ENCODE measurements around the gene H3-3A. TPM values are rescaled to one million over a fixed set of nuclear protein-coding genes. Genes with fewer than 3 reads are reported as not detected.

H3-3A gene
- total RNA-seq, 1 experiment from 2014 or later = 1,129 TPM

DNA sequence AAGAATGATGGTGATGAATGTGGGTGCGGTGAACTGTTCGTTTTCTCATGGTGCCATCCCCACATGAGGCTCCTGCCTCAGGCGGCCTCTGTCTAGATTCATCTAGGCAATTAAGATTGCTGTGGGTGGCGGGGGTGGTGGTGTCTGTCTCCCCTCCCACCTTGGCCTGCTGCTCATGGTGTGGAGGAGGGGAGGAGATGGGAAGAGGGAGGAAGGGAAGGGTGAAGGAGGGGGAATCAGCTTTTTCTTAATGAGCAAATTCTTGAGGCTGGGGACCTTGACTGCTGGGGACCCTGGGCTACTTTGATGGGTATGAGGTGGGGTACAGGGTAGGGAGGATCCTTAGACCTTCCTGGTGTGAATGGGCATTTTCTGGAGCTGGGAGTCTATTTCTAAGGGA lies 55.8 kb downstream of the H3-3A start:
- H2BK120ac ChIP-seq (ENCODE audit: low read depth, low read length, poor library complexity, severe bottlenecking) = no peak overlapping the region
- H3K4me1 Mint-ChIP-seq = peaks cover 28 to 40% of the 10 kb centered on the region in 2 experiments
- no peak overlapping the region for H2BK20ac ChIP-seq (ENCODE audit: low read depth, low read length, poor library complexity, severe bottlenecking)
- no peak overlapping the region for H3K27ac ChIP-seq (ENCODE audit: insufficient read length, low read depth, low read length)
- no peak overlapping the region for H4K8ac ChIP-seq (replicated peaks; ENCODE audit: insufficient read length, low read depth, low read length)
- no peak overlapping the region for H2BK5ac ChIP-seq (ENCODE audit: insufficient read length, low read length)
- H3K9ac ChIP-seq (ENCODE audit: extremely low read depth, insufficient read length, low read length) = no peak overlapping the region
- no peak overlapping the region for H3K4me2 ChIP-seq (ENCODE audit: insufficient read depth, insufficient read length, low read length)
- H3K18ac ChIP-seq (ENCODE audit: insufficient read length, low read depth, low read length) = no peak overlapping the region
- H4K20me1 ChIP-seq (ENCODE audit: control insufficient read depth, insufficient read depth, insufficient read length) = no peaks in the 10 kb centered on the region
- no peak overlapping the region for H2BK12ac ChIP-seq (ENCODE audit: insufficient read length, low read depth, low read length)
- no peak overlapping the region for H2BK15ac ChIP-seq (ENCODE audit: low read depth, low read length)
- no peak overlapping the region for H3T11ph ChIP-seq (ENCODE audit: low read length)
- WGBS (ENCODE audit: extremely low coverage, insufficient read length, low lambda C conversion rate) = no CpG with 5 or more reads among the region's 4 CpGs
- H4K91ac ChIP-seq (ENCODE audit: insufficient read length, low read depth, low read length) = no peak overlapping the region
- H3K79me1 ChIP-seq (ENCODE audit: insufficient read depth, low read depth, low read length, poor library complexity, severe bottlenecking) = no peaks in the 10 kb centered on the region
- H4K5ac ChIP-seq (ENCODE audit: insufficient read length, low read depth, low read length) = no peak overlapping the region
- no peak overlapping the region; a peak in 1 of 5 replicates for H3K4me3 Mint-ChIP-seq
- no peak overlapping the region for H3K14ac ChIP-seq (ENCODE audit: insufficient read depth, low read length)
- peaks cover 24% of the 10 kb centered on the region for H3K27me3 Mint-ChIP-seq (ENCODE audit: low read depth)
- DNase-seq = no peak
- H3K27ac Mint-ChIP-seq = no peak overlapping the region; a peak in 1 of 7 replicates
- H3K23me2 ChIP-seq (ENCODE audit: insufficient read length, low read depth, low read length, poor library complexity, severe bottlenecking) = peaks cover 8% of the 10 kb centered on the region
- TF ChIP-seq, protein P1, sequence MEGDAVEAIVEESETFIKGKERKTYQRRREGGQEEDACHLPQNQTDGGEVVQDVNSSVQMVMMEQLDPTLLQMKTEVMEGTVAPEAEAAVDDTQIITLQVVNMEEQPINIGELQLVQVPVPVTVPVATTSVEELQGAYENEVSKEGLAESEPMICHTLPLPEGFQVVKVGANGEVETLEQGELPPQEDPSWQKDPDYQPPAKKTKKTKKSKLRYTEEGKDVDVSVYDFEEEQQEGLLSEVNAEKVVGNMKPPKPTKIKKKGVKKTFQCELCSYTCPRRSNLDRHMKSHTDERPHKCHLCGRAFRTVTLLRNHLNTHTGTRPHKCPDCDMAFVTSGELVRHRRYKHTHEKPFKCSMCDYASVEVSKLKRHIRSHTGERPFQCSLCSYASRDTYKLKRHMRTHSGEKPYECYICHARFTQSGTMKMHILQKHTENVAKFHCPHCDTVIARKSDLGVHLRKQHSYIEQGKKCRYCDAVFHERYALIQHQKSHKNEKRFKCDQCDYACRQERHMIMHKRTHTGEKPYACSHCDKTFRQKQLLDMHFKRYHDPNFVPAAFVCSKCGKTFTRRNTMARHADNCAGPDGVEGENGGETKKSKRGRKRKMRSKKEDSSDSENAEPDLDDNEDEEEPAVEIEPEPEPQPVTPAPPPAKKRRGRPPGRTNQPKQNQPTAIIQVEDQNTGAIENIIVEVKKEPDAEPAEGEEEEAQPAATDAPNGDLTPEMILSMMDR (conservative IDR thresholded peaks at IDR 0.05) = no peak
- peaks cover 2% of the 10 kb centered on the region; the same call in 1 of the 2 replicates for H3K4me1 ChIP-seq (ENCODE audit: insufficient read depth, low read length)
- peaks cover 0 to 4% (median 0%) of the 10 kb centered on the region in 3 experiments; a peak in 3 of 7 replicates for H3K36me3 Mint-ChIP-seq (ENCODE audit: insufficient read depth in 1 of 3, low read depth in 3 of 3)
- H3K9me3 ChIP-seq (ENCODE audit: control insufficient read depth, low read depth, low read length) = no peaks in the 10 kb centered on the region
- no peak overlapping the region for H3K56ac ChIP-seq (ENCODE audit: insufficient read length, low read depth, low read length)
- H2AK5ac ChIP-seq (ENCODE audit: insufficient read length, low read length) = no peak overlapping the region
- H3K4ac ChIP-seq (ENCODE audit: low read depth, low read length) = no peak overlapping the region
- no peaks in the 10 kb centered on the region; the same call in 1 of the 2 replicates for H3K27me3 ChIP-seq (ENCODE audit: insufficient read depth, low read length)
- peaks cover 4 to 6% of the 10 kb centered on the region in 2 experiments; a peak in 4 of 5 replicates for H3K9me3 Mint-ChIP-seq
- no peaks in the 10 kb centered on the region for H3K79me2 ChIP-seq (ENCODE audit: insufficient read depth, low read length)
- no peak overlapping the region for H2AFZ ChIP-seq (ENCODE audit: low read length)
- H3K23ac ChIP-seq (ENCODE audit: insufficient read length, low read depth, low read length) = no peak overlapping the region
